ENCODE results near the gene RSAD1.

Gene RSAD1

GRCh38 chr17:50508573-50509460, 30.2 kb downstream of the RSAD1 start:
- intact Hi-C loops (cut with DNase I; ENCODE audit: low total_unique reads): no loop called here
- Histone ChIP-seq H3K27me3 (peaks cover 0 to 2% of the 10 kb centered on the region in 2 donors), H3K9me3 (no peaks in the 10 kb centered on the region), H3K4me3 (peak overlapping the region; percentile 60 to 84), H3K36me3 (no peaks in the 10 kb centered on the region), H3K27ac (peak overlapping the region; percentile 66 to 79), H3K4me1 (peaks cover 0 to 18% (median 9%) of the 10 kb centered on the region in 4 donors)
- no peak for TF ChIP-seq CTCF (IDR thresholded peaks at IDR 0.05)
- no peak for DNase-seq

DNA sequence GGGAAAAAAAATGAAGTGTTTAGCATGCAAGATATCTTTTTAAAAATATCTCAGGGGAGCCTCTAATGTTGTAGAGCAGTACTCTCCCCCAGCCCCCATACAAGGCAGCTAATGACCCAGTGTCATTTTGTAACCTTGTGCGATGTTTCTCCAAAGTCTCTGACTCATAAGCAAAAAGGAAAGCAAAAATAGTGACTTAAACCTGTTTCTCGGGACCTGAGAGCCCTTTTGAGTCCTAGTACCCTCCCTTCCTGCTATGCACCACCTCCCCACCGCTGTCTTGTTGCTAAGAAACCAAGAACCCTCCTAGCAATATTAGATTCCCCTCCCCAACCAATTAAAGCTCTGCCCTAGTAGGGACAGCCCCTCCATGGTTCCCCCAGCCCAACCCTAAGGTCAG, 32.4 kb downstream of the RSAD1 start:
- intact Hi-C loops (cut with DNase I; ENCODE audit: low total_unique reads): no loop called here
- DNase-seq: no peak
- H3K27me3 ChIP-seq: no peaks in the 10 kb centered on the region
- H3K4me1 ChIP-seq: peaks cover 0 to 23% (median 9%) of the 10 kb centered on the region in 4 donors
- TF ChIP-seq CTCF (IDR thresholded peaks at IDR 0.05): no peak
- no peaks in the 10 kb centered on the region for H3K36me3 ChIP-seq
- H3K27ac ChIP-seq: no peak overlapping the region
- no peak overlapping the region for H3K4me3 ChIP-seq
- no peaks in the 10 kb centered on the region for H3K9me3 ChIP-seq

- H3K4me3 ChIP-seq: no peak overlapping the region
- H3K27ac ChIP-seq: no peak overlapping the region
- no peak for DNase-seq
- no peaks in the 10 kb centered on the region for H3K36me3 ChIP-seq
- no peak for TF ChIP-seq CTCF (IDR thresholded peaks at IDR 0.05)
- H3K4me1 ChIP-seq: peaks cover 0 to 13% (median 4%) of the 10 kb centered on the region in 4 donors
- H3K27me3 ChIP-seq: no peaks in the 10 kb centered on the region
- no peaks in the 10 kb centered on the region for H3K9me3 ChIP-seq
- intact Hi-C loops (cut with DNase I; ENCODE audit: low total_unique reads): no loop called here
Observed at GRCh38 chr17:50513495-50513894, 34.8 kb downstream of the RSAD1 start.

GRCh38 chr17:50514388-50514787, 35.7 kb downstream of the RSAD1 start:
- intact Hi-C loops (cut with DNase I; ENCODE audit: low total_unique reads): no loop called here
- no peak overlapping the region for H3K4me3 ChIP-seq
- no peak for DNase-seq
- H3K36me3 ChIP-seq: no peaks in the 10 kb centered on the region
- peaks cover 0 to 6% (median 0%) of the 10 kb centered on the region in 4 donors for H3K4me1 ChIP-seq
- no peaks in the 10 kb centered on the region for H3K9me3 ChIP-seq
- no peak overlapping the region for H3K27ac ChIP-seq
- no peaks in the 10 kb centered on the region for H3K27me3 ChIP-seq
- no peak for TF ChIP-seq CTCF (IDR thresholded peaks at IDR 0.05)

DNA sequence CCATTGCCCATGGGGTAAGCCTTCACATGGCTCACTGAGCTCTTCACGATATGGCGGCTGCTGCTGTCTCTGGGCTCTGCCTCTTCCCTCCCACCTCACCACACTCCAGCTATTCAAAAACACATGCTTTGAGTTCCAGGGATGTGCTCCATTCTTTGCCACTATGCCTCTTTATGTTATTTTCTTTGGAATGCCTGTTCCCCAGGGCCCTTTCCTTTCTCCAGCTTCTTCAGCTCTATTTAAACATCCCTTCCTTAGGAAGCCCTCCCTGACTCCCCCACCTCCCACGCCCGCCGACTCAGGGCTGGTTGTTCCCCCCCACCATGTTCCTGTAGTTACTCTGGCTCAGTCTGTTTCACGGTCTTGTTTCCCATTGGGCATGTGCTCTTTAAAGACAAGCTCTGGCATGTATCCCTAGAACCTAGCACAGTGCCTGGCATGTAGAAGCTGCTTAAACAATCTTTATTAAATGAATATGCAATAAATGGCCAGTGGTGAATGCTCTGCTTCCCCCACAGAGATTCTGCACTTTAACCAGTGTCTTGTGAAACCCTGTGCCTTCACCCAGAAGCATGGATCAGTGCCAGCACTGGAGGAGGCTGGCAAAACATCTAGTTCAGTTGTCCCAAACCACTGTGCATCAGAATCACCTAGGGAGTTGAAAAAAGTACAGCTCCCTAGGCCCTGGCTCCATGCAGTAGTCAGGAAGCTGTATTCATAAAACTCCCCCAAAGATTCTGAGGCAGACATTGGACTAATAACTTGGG, 36.5 kb downstream of the RSAD1 start:
- Histone ChIP-seq H3K36me3 (no peaks in the 10 kb centered on the region), H3K27ac (no peak overlapping the region), H3K27me3 (no peaks in the 10 kb centered on the region), H3K4me3 (no peak overlapping the region), H3K9me3 (no peaks in the 10 kb centered on the region), H3K4me1 (peaks cover 0 to 6% (median 0%) of the 10 kb centered on the region in 4 donors)
- TF ChIP-seq CTCF (IDR thresholded peaks at IDR 0.05): no peak
- intact Hi-C loops (cut with DNase I; ENCODE audit: low total_unique reads): no loop called here
- DNase-seq: peak in 1 of 2 donors; percentile 57

Measured in tibial artery (tissue), 4 donors.